Measurements from ENCODE around the gene MEF2B. TPM values are rescaled to one million over a fixed set of nuclear protein-coding genes. Genes with fewer than 3 reads are reported as not detected.

MEF2B gene
- 0.33 TPM in 1 of 2 replicates, not detected in the other for total RNA-seq

GRCh38 chr19:19170053-19170872 is at the start of gene MEF2B:
Gene MEF2B, minus strand, starts transcription at chr19:19170263. Its CDS starts 19,528 bp downstream, at chr19:19150735.

DNA sequence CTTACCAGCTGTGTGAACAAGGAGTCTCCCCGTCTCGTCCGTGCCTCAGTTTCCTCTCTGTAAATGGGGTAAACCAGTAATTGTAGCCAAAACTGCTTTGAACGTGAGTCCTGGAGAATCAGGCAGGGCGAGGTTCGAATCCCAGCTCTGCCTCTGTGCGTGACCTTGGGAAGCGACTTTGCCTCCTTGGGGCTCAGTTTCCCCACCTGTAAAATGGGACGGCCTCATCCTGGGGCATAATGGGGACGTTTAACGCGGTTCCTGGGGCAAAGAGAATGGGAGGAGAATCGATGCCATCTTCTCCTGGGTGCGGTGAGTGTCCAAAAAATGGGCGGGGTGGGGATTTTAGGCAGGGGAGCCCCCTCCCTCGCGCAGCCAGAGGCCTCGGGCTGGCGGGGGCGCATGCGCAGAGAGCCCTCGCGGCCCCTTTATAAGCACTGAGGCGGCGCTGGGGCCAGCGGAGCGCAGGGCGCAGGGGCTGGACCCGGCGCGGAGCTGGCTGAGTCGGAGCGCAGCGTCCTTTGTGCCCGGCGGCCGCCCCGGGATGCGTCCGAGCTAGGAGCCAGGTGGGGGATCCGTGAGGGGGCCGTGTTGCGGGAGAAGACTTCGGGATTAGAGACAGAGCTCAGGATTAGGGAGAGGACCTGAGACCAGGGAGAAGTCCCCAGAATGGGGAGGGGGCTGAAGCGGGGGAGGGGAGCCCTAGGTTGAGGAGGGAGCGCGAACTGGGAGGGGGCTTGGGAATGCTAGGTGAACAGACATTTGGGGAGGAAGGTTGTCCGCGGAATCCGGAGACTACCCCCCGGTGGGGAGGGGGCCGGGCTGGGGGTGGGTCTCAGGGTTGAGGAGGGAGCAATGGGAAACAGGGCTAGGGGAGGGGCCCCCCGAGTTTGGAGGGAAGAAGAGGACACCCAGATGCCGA is 41.7 kb upstream of the MEF2B start, which contains the start of gene NCAN:
Gene NCAN, plus strand, starts transcription at position 460 of the 922 bp plus-strand sequence. CDS start 4,996 bp downstream, outside the sequence.

GRCh38 chr19:19203012-19203856 is 33.2 kb upstream of the MEF2B start, which contains the start of gene NR2C2AP:
Gene NR2C2AP, minus strand, starts transcription at chr19:19203414. Its CDS starts 354 bp downstream, at chr19:19203060.

DNA sequence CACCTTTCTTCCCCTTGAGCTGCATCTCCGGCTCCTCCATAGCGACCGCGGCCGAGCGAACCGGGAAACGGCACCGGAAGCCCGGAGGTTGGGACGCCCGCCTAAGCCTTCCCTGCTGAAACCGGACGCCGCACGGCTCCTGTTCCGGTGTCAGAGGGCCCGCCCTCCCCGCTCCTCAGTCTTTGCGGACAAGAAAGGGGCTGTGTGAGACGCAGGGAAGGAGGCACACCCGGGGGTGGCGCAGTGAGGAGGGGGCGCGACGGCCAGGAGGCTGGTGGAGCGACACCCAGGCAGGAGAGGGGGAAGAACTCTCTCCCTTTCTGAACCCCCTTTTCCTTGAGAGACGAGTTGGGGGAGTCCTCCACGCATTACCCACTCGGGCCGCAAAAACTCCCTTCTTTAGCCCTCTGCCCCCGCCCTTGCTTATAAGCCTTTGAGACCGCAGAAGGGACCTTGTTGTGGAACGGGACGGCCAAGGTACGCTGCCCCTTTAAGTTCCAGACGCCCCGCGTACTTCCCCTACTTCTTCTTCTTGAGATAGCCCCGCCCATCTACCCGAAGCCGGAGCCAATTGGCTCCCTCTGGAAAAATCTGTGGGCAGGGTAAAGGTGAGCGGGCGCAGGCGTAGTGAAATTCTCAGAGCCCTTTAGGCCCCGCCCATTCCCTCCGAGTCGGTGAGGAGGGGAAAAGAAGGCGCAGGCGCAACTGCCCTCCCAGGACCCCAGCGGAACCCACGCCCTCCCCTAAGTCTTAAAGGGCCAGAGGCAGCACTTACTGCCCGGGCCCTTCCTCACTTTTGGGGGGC is 22.2 kb upstream of the MEF2B start, which contains the start of the genes BORCS8 and RFXANK:
Gene BORCS8, minus strand, starts transcription at position 75 of the 805 bp plus-strand sequence. Its CDS starts 35 bp downstream, at position 40.
Gene RFXANK, plus strand, starts transcription at position 181 of the 805 bp plus-strand sequence. CDS start 1,689 bp downstream, outside the sequence.

DNA sequence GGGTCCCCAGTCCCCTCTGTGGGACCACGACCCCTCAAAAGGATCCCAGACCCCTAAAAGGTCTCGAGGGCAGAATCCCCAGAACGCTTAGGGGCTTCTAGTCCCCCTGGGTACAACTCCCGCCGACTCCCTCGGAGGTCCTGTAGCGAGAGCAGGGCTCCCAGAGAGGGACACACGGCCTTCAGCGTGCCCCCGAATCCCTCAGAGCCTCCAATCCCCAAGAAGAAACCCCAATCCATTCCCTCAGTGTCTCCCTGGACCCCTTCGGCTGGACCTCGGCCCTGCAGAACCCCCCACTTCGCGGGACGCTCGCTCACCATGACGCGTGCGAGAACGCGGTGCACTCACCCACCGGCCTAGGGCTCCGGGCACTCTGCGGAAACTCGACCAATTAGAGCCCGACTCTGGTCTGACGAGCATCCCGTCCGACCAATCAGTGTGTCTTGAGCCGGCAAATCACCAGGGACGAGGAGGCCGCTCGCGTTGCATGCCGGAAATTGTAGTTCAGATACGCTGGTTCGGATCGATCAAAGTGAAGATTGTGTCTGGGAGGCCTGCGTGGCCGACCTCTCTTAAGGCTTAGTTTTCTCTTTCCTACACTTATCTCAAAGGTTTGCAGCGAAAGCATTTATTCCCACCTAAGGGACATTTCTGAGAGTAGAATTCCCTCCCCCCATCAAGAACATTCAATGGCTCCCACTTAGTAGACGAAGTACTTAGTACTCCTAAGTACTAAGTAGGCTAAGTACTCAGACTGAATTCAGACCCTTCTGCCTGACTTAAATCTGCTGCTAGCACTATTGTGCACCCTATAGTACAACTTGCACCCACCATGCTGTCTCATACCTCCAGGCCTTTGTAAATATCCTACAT is 31.7 kb downstream of the MEF2B start, which contains the start of gene TMEM161A:
Gene TMEM161A, minus strand, starts transcription at position 370 of the 873 bp plus-strand sequence. Its CDS starts 50 bp downstream, at position 320.

Other genes starting within 250 kb of the MEF2B start
- gene HOMER3, start 229.0 kb downstream of the MEF2B start, total RNA-seq = 163 and 165 TPM in 2 replicates
- gene SUGP2, start 136.7 kb downstream of the MEF2B start, total RNA-seq = 30.4 and 39.9 TPM in 2 replicates
- gene ARMC6, start 136.7 kb downstream of the MEF2B start, total RNA-seq = 46.2 and 48.7 TPM in 2 replicates
- 4.3 and 4.6 TPM in 2 replicates for gene SLC25A42, start 106.3 kb downstream of the MEF2B start, total RNA-seq
- 14.2 and 21.9 TPM in 2 replicates for gene TMEM161A, start 31.8 kb downstream of the MEF2B start, total RNA-seq
- 16.6 and 16.7 TPM in 2 replicates for gene BORCS8, start 21.9 kb upstream of the MEF2B start, total RNA-seq
- 80.8 and 99.9 TPM in 2 replicates for gene RFXANK, start 22.0 kb upstream of the MEF2B start, total RNA-seq
- 11.4 and 11.5 TPM in 2 replicates for gene NR2C2AP, start 33.2 kb upstream of the MEF2B start, total RNA-seq
- not detected in 2 replicates for gene NCAN, start 41.7 kb upstream of the MEF2B start, total RNA-seq
- gene TM6SF2, start 103.0 kb upstream of the MEF2B start, total RNA-seq = not detected in 2 replicates
- 37.7 and 40.8 TPM in 2 replicates for gene SUGP1, start 150.2 kb upstream of the MEF2B start, total RNA-seq
- gene MAU2, start 150.6 kb upstream of the MEF2B start, total RNA-seq = 44.4 and 45.1 TPM in 2 replicates
- gene GATAD2A, start 235.4 kb upstream of the MEF2B start, total RNA-seq = 91.4 and 101 TPM in 2 replicates

Measured in vein endothelial cell (primary cell).